Measurements from ENCODE around the gene NTM.

NTM gene

DNA sequence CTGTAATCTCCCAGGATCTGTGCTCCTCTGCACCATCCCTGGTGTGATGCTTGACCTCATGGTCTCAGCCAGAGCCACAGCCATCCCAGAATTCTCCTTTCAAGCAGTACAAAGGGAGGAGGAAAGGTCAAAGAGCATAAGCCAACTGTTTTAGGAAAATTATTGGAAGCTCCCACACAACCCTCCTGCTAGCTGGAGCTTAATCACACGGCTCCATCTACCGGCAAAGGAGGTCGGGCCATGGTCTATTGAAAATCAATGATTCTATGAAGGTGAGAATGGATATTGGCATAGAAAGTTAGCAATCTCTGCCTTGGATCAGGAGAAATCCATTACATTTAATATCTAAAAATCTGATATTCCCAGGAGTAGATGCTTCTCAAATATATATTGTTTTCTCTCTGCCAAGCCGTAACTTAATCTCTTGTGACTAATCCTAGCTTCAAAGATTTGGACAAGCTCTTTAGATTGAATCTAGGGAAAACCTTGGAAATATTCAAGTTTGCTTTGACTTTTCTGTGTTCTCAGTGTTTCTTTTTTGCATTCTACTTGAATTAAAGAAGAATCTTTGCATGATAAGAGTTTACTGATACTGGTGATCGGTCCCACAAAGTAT, 259.6 kb downstream of the NTM start:
- DNase-seq (ENCODE audit: low read depth) = no peak
- TF ChIP-seq, protein P1, sequence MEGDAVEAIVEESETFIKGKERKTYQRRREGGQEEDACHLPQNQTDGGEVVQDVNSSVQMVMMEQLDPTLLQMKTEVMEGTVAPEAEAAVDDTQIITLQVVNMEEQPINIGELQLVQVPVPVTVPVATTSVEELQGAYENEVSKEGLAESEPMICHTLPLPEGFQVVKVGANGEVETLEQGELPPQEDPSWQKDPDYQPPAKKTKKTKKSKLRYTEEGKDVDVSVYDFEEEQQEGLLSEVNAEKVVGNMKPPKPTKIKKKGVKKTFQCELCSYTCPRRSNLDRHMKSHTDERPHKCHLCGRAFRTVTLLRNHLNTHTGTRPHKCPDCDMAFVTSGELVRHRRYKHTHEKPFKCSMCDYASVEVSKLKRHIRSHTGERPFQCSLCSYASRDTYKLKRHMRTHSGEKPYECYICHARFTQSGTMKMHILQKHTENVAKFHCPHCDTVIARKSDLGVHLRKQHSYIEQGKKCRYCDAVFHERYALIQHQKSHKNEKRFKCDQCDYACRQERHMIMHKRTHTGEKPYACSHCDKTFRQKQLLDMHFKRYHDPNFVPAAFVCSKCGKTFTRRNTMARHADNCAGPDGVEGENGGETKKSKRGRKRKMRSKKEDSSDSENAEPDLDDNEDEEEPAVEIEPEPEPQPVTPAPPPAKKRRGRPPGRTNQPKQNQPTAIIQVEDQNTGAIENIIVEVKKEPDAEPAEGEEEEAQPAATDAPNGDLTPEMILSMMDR (conservative IDR thresholded peaks at IDR 0.05; ENCODE audit: low read length) = peak; percentile 27; the same call in 1 of the 2 replicates
- H3K4me3 ChIP-seq (ENCODE audit: low read length) = no peak overlapping the region

DNA sequence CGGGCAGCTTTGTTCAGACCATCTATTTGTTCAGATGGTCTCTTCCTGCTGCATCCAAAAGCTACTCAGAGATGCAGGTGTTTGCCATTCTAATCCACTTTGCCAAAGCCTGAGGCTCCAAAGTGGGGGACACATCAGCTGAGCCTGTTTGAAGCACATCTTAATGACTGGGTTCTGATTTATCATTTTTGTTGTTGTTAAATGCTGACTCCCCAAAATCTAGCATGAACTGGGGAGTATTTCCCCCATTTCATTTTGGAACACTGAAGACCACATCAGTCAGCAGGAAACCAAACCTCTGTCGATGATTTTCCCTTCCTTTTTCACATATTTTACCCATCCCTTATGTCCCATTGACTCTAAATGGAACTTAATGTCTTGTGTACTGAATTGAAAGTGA, 262.6 kb downstream of the NTM start:
- TF ChIP-seq, protein P1 (conservative IDR thresholded peaks at IDR 0.05; ENCODE audit: low read length) = no peak
- DNase-seq (ENCODE audit: low read depth) = no peak
- H3K4me3 ChIP-seq (ENCODE audit: low read length) = no peak overlapping the region

DNA sequence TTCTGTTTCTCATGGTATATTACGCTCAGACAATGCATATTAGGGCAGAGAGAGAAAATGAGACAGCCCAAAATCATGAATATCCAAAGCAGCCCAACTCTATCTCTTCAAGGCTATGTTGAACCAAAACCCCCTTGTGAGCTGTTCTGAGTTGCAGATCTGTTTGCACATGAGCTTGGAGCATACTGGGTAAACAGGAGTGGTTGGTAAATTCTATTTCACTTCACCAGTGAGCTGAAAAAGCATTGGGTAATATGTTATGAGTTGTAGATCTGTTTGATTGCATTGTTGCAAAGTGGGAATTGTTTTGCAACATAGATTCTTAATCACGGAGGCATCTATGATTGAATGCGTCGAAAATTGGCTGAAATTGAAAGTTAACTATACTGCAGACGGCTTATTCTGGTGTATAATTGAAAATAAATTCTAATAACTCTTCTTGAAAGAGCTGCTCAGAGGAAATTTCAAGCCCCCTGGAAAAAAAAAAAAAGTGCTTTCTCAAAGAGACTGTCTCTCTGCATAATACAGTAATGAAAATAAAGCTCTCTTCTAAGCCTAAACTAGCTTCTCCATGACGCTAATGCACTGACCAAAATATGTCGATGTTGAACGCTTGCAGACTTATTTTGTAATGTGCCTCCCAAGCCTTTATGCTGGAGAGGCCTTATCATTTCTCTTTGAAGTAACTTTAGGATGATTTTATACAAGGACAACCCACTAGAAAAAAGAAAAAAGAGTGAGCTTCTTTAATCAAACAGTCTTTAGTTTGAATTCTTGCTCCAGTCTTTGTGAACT, 263.7 kb downstream of the NTM start:
- H3K4me3 ChIP-seq (ENCODE audit: low read length) = no peak overlapping the region
- TF ChIP-seq, protein P1 (conservative IDR thresholded peaks at IDR 0.05; ENCODE audit: low read length) = no peak
- peak; percentile 24 for DNase-seq (ENCODE audit: low read depth)

DNA sequence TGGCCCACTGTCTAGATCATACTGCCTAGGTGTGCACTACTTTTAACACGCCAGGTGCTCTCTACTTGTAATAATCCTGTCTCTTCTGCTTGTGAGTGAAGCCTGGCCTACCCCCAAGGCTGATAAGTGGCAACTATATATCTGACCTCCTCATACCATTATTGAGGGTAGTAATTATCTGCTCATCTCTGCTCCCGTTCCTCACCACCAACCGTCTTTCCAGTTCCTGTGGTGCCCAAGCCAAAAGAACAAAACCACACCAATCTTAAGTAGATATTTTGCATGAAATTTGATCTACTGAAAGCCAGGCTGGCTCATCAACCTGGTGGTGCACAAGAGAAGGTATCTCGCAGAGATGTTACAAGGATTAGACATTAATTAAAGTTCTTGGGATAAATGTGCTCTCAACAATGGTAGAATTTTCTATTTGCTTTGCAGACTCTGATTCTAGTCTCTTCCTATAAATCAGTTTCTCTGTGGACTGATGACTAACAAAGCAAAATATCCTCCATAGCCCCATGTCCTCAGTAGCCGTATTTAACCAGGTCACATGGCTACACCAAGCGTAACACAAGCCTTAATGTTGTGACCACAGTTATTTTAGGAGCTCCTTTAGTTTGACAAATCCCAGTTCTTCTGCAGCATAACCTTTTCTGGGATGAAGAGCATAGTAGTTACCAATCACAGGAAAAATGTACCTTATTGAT, 267.2 kb downstream of the NTM start:
- peak; percentile 52 for DNase-seq (ENCODE audit: low read depth)
- TF ChIP-seq, protein P1 (conservative IDR thresholded peaks at IDR 0.05; ENCODE audit: low read length) = no peak
- no peak overlapping the region for H3K4me3 ChIP-seq (ENCODE audit: low read length)

DNA sequence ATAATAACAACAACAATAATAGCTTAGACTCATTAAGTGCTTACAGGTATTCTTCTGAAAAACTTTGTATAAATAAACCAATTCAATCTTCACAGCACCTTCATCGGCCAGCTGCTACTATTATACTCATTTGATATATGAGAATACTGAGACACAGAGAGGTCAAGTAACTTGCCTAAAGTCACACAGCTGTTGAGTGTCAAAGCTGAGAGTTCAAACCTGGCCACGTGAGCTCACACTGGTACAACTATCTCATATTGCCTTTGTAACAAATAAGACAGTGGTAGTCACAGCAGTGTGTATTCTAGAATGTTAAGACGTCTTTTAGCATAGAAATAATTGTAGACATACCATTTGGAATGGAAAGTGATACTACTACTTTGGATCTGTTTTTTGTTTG, 268.5 kb downstream of the NTM start:
- DNase-seq (ENCODE audit: low read depth) = no peak
- no peak overlapping the region for H3K4me3 ChIP-seq (ENCODE audit: low read length)
- TF ChIP-seq, protein P1 (conservative IDR thresholded peaks at IDR 0.05; ENCODE audit: low read length) = no peak

DNA sequence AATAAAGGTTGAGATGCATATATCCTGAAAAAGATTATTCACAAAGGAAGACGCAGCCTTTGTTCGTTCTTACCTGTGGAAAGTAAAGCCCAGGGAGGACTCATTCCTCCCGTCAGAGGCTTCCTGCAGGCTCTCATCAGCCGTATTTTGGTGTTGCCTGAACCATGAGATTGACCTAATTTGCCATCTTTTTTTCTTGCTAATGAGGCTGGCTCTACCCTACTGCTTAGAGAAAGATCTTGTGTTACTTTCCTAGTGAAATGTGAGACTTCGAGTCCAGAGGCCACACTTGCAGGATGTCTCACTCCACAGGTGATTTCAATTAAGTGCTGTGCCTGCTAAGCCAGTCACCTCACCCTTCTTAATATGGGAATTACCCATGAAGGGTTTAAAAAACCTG, 269.9 kb downstream of the NTM start:
- no peak for DNase-seq (ENCODE audit: low read depth)
- no peak overlapping the region for H3K4me3 ChIP-seq (ENCODE audit: low read length)
- TF ChIP-seq, protein P1 (conservative IDR thresholded peaks at IDR 0.05; ENCODE audit: low read length) = no peak
